HEK293T (cell line): ENCODE measurements around the gene KAT2B.

Experiments
- CTCF ChIA-PET: fragments of 350-600 bp; formaldehyde crosslinking; extraction: SDS; loops from one replicate; lab custom pipeline; 2021; ENCODE audit warnings: antibody characterized with exemption, inconsistent platforms; lab: Yijun Ruan, JAX
- POLR2A ChIA-PET: fragments of 350-600 bp; formaldehyde crosslinking; extraction: SDS; loops from one replicate; lab custom pipeline; 2020; ENCODE audit warnings: antibody characterized with exemption, inconsistent platforms; lab: Yijun Ruan, JAX
- DNase-seq: peaks from one replicate; pipeline ENCODE4 v3.0.0; 2012; ENCODE audit warnings: mixed read lengths; ENCODE audit errors: extremely low spot score
- ARNT ChIP-seq: fragments of 450-650 bp; IDR thresholded peaks from 2 replicates; pipeline ENCODE4 v1.6.1; 2017; ENCODE audit warnings: mild to moderate bottlenecking
- BHLHE40 ChIP-seq: fragments of 450-650 bp; IDR thresholded peaks from 2 replicates; pipeline ENCODE4 v1.6.1; 2016; ENCODE audit warnings: mild to moderate bottlenecking, moderate library complexity, borderline replicate concordance
- CTBP1 ChIP-seq: fragments of 450-650 bp; IDR thresholded peaks from 2 replicates; pipeline ENCODE4 v1.6.1; 2016; ENCODE audit warnings: borderline replicate concordance
- ELF4 ChIP-seq: fragments of 450-650 bp; IDR thresholded peaks from 2 replicates; pipeline ENCODE4 v1.6.1; 2017; ENCODE audit warnings: antibody characterized with exemption
- FOXA1 ChIP-seq: fragments of 450-650 bp; IDR thresholded peaks from 2 replicates; pipeline ENCODE4 v1.6.1; 2016; ENCODE audit warnings: mild to moderate bottlenecking
- FOXK2 ChIP-seq: fragments of 450-650 bp; IDR thresholded peaks from 2 replicates; pipeline ENCODE4 v1.6.1; 2016; ENCODE audit warnings: mild to moderate bottlenecking
- FOXM1 ChIP-seq: fragments of 450-650 bp; IDR thresholded peaks from 2 replicates; pipeline ENCODE4 v1.6.1; 2017; ENCODE audit warnings: mild to moderate bottlenecking, borderline replicate concordance
- HDGF ChIP-seq: fragments of 450-650 bp; IDR thresholded peaks from 2 replicates; pipeline ENCODE4 v1.6.1; 2017; ENCODE audit warnings: antibody characterized with exemption, borderline replicate concordance
- L3MBTL2 ChIP-seq: fragments of 450-650 bp; conservative IDR thresholded peaks from 2 replicates; pipeline ENCODE4 v1.6.1; 2016; ENCODE audit warnings: mild to moderate bottlenecking
- LEF1 ChIP-seq: fragments of 450-650 bp; IDR thresholded peaks from 2 replicates; pipeline ENCODE4 v1.6.1; 2017; ENCODE audit warnings: mild to moderate bottlenecking, borderline replicate concordance
- NFRKB ChIP-seq: fragments of 450-650 bp; IDR thresholded peaks from 2 replicates; pipeline ENCODE4 v1.6.1; 2016; ENCODE audit warnings: mild to moderate bottlenecking, moderate library complexity
- PKNOX1 ChIP-seq: fragments of 450-650 bp; IDR thresholded peaks from 2 replicates; pipeline ENCODE4 v1.6.1; 2016
- SP1 ChIP-seq: fragments of 450-650 bp; IDR thresholded peaks from 2 replicates; pipeline ENCODE4 v1.6.1; 2017
- SUZ12 ChIP-seq: fragments of 450-650 bp; IDR thresholded peaks from 2 replicates; pipeline ENCODE4 v1.6.1; 2016; ENCODE audit warnings: mild to moderate bottlenecking
- TARDBP ChIP-seq: fragments of 450-650 bp; IDR thresholded peaks from 2 replicates; pipeline ENCODE4 v1.6.1; 2016
- ZNF384 ChIP-seq: fragments of 450-650 bp; IDR thresholded peaks from 2 replicates; pipeline ENCODE4 v1.6.1; 2016

KAT2B gene

GRCh38 chr3:20039765-20040547 lies at the start of gene KAT2B:
KAT2B (plus strand) TSS chr3:20040446; CDS start chr3:20040478, 32 bp downstream.
- TF ChIP-seq ZNF384 (no peak), L3MBTL2 (no peak), PKNOX1 (peak; percentile 71), NFRKB (no peak), HDGF (no peak)
- CTCF ChIA-PET = interaction anchor here (0.6 kb wide), 1 partner anchor 153 kb away, joined by 3 read pairs; no protein-coding TSS in a partner anchor
- POLR2A ChIA-PET = interaction anchor here (1.0 to 1.5 kb wide), 3 partner anchors 13 to 146 kb away, joined by 3 to 5 read pairs (median 5); partner anchors contain the start of gene SGO1

GRCh38 chr3:19994796-19995195 lies 45.5 kb upstream of the KAT2B start:
- TF ChIP-seq ELF4 = no peak
- TF ChIP-seq FOXM1 = no peak
- TF ChIP-seq LEF1 = no peak
- TF ChIP-seq FOXA1 = no peak
- no peak for TF ChIP-seq FOXK2
- no peak for TF ChIP-seq TARDBP
- TF ChIP-seq ARNT = no peak
- TF ChIP-seq BHLHE40 = no peak
- TF ChIP-seq NFRKB = no peak
- no peak for TF ChIP-seq SUZ12
- TF ChIP-seq L3MBTL2 = no peak
- no peak for TF ChIP-seq ZNF384
- no peak for TF ChIP-seq HDGF
- DNase-seq = no peak
- ChIA-PET CTCF (no interaction called here), POLR2A (no interaction called here)

More at GRCh38 chr3:20039765-20040547, at the start of gene KAT2B:
- DNase-seq = peak; percentile 77

GRCh38 chr3:19997502-19997901 lies 42.7 kb upstream of the KAT2B start:
- DNase-seq = no peak
- no peak for TF ChIP-seq FOXA1
- TF ChIP-seq TARDBP = no peak
- TF ChIP-seq BHLHE40 = no peak
- no peak for TF ChIP-seq HDGF
- TF ChIP-seq PKNOX1 = no peak
- no peak for TF ChIP-seq LEF1
- no peak for TF ChIP-seq NFRKB
- TF ChIP-seq SUZ12 = no peak
- no peak for TF ChIP-seq SP1
- TF ChIP-seq CTBP1 = no peak
- no peak for TF ChIP-seq L3MBTL2
- TF ChIP-seq ELF4 = no peak
- TF ChIP-seq FOXK2 = no peak
- TF ChIP-seq FOXM1 = no peak
- no peak for TF ChIP-seq ARNT
- ChIA-PET POLR2A (no interaction called here), CTCF (no interaction called here)

- ChIA-PET CTCF (no interaction called here), POLR2A (no interaction called here)
- no peak for DNase-seq
- TF ChIP-seq ARNT (no peak), FOXA1 (no peak), NFRKB (no peak), L3MBTL2 (no peak), LEF1 (no peak), HDGF (no peak), PKNOX1 (no peak), SP1 (no peak), FOXK2 (no peak), SUZ12 (no peak), ELF4 (no peak), FOXM1 (no peak), ZNF384 (no peak), TARDBP (no peak), CTBP1 (no peak), BHLHE40 (no peak)
These were observed 38.3 kb upstream of the KAT2B start for GRCh38 chr3:20001932-20002331.

- ChIA-PET POLR2A (no interaction called here), CTCF (no interaction called here)
- no peak for TF ChIP-seq BHLHE40
- no peak for TF ChIP-seq ELF4
- no peak for TF ChIP-seq ZNF384
- no peak for TF ChIP-seq FOXK2
- no peak for TF ChIP-seq SP1
- TF ChIP-seq CTBP1 = no peak
- DNase-seq = no peak
These were observed 32.3 kb upstream of the KAT2B start for GRCh38 chr3:20007960-20008359.

GRCh38 chr3:20008646-20009045 lies 31.6 kb upstream of the KAT2B start:
- TF ChIP-seq HDGF (no peak), ARNT (no peak), PKNOX1 (no peak)
- no peak for DNase-seq
- ChIA-PET POLR2A (no interaction called here), CTCF (no interaction called here)
